H1 (cell line): ENCODE results near the gene SERPINE2. TPM values are rescaled to one million over a fixed set of nuclear protein-coding genes. Genes with fewer than 3 reads are reported as not detected.

Experiments used
- CTCF ChIA-PET: fragments of 300-600 bp; sonication (Branson Sonifier 250); formaldehyde crosslinking; loops from one replicate; lab custom pipeline; 2021; ENCODE audit not compliant: partially characterized antibody; lab: Charles Lee
- POLR2A ChIA-PET: fragments of 300-600 bp; sonication (Branson Sonifier 250); formaldehyde crosslinking; loops from one replicate; lab custom pipeline; 2021; ENCODE audit warnings: inconsistent platforms; ENCODE audit not compliant: partially characterized antibody; lab: Charles Lee
- DNase-seq, 2 experiments: peaks; one replicate each; pipeline versions ENCODE4 v3.0.0 to v3.0.0-alpha.2; 2010 to 2022; ENCODE audit warnings: low spot score in 2 of 2, low read depth in 1 of 2, mixed read lengths in 1 of 2
- FAIRE-seq: peaks from 2 replicates; lab custom pipeline; 2011; peaks lifted over from hg19 to GRCh38; lab: Jason Lieb, UNC
- H2AFZ ChIP-seq: 2 replicates; pipeline ENCODE4 v1.8.1; 2012; ENCODE audit warnings: low read length, inconsistent platforms
- H2AK5ac ChIP-seq: 2 replicates; pipeline ENCODE4 v1.6.1; 2013; ENCODE audit warnings: low read depth, low read length
- H2BK120ac ChIP-seq: replicated peaks from 2 replicates; pipeline ENCODE3; 2013; ENCODE audit warnings: low read depth, low read length, inconsistent platforms
- H2BK12ac ChIP-seq: 2 replicates; pipeline ENCODE4 v1.6.1; 2013; ENCODE audit warnings: low read depth, low read length
- H2BK15ac ChIP-seq: 2 replicates; pipeline ENCODE4 v1.6.1; 2013; ENCODE audit warnings: low read length
- H2BK20ac ChIP-seq: 2 replicates; pipeline ENCODE4 v1.6.1; 2013; ENCODE audit warnings: low read length
- H2BK5ac ChIP-seq: 2 replicates; pipeline ENCODE4 v1.6.1; 2013; ENCODE audit warnings: low read depth, low read length
- H3K14ac ChIP-seq: 2 replicates; pipeline ENCODE4 v1.6.1; 2013; ENCODE audit warnings: inconsistent platforms; ENCODE audit not compliant: insufficient read length
- H3K18ac ChIP-seq: 2 replicates; pipeline ENCODE4 v1.6.1; 2013; ENCODE audit warnings: low read length; ENCODE audit errors: extremely low read depth
- H3K23ac ChIP-seq: 2 replicates; pipeline ENCODE4 v1.6.1; 2013; ENCODE audit warnings: inconsistent platforms; ENCODE audit not compliant: insufficient read length
- H3K23me2 ChIP-seq: 2 replicates; pipeline ENCODE4 v1.6.1; 2013; ENCODE audit warnings: low read depth, low read length
- H3K27ac ChIP-seq: 2 replicates; pipeline ENCODE4 v1.6.1; 2011; ENCODE audit warnings: low read depth, low read length, inconsistent platforms
- H3K27me3 ChIP-seq, 4 experiments: replicated peaks in 1 of 4; 1 replicate in 1 of 4; 2 replicates in 3 of 4; pipeline versions ENCODE4 v1.6.1 to v1.8.1; 2011 to 2013; ENCODE audit warnings: low read length in 3 of 4, mild to moderate bottlenecking in 3 of 4, inconsistent platforms in 2 of 4, mixed read lengths in 2 of 4, moderate library complexity in 1 of 4; ENCODE audit not compliant: control insufficient read depth in 3 of 4, insufficient read depth in 3 of 4; ENCODE audit errors: extremely low read depth in 1 of 4
- H3K36me3 ChIP-seq, 4 experiments: 2 replicates each; pipeline versions ENCODE4 v1.6.1 to v1.8.1; 2011 to 2013; ENCODE audit warnings: mild to moderate bottlenecking in 4 of 4, low read length in 3 of 4, moderate library complexity in 2 of 4, control low read depth in 1 of 4, inconsistent platforms in 1 of 4; ENCODE audit not compliant: insufficient read depth in 4 of 4, control insufficient read depth in 2 of 4
- H3K4ac ChIP-seq: replicated peaks from 2 replicates; pipeline ENCODE3; 2013; ENCODE audit warnings: low read length, low read depth, mixed read lengths, inconsistent platforms; ENCODE audit not compliant: insufficient read length
- H3K4me1 ChIP-seq, 4 experiments: replicated peaks in 1 of 4; 1 replicate in 1 of 4; 2 replicates in 3 of 4; pipeline versions ENCODE4 v1.6.1 to v1.8.1; 2011 to 2013; ENCODE audit warnings: low read length in 3 of 4, inconsistent platforms in 2 of 4, mixed read lengths in 1 of 4; ENCODE audit not compliant: insufficient read depth in 4 of 4, control insufficient read depth in 3 of 4
- H3K4me2 ChIP-seq, 2 experiments: 2 replicates each; pipeline versions ENCODE4 v1.6.1 to v1.8.1; 2011 to 2013; ENCODE audit warnings: low read depth in 2 of 2, low read length in 2 of 2, control low read depth in 1 of 2, inconsistent platforms in 1 of 2, mild to moderate bottlenecking in 1 of 2; ENCODE audit not compliant: insufficient read depth in 1 of 2
- H3K4me3 ChIP-seq, 4 experiments: fragments of 200-600, 300-600 bp in 1 of 4; sonication (generic), shearing (Covaris generic), sonication (Bioruptor Twin) in 1 of 4; 2 replicates each; pipeline versions ENCODE4 v1.5.1 to v1.8.1; 2011 to 2016; ENCODE audit warnings: low read length in 4 of 4, low read depth in 3 of 4, control low read depth in 2 of 4, inconsistent platforms in 2 of 4, mild to moderate bottlenecking in 2 of 4, mixed read lengths in 1 of 4, moderate library complexity in 1 of 4; ENCODE audit not compliant: insufficient read depth in 2 of 4; ENCODE audit errors: extremely low read depth in 1 of 4
- H3K56ac ChIP-seq: replicated peaks from 2 replicates; pipeline ENCODE3; 2013; ENCODE audit warnings: low read depth, mild to moderate bottlenecking, mixed read lengths, low read length, inconsistent platforms; ENCODE audit not compliant: insufficient read length
- H3K79me1 ChIP-seq: 2 replicates; pipeline ENCODE4 v1.6.1; 2013; ENCODE audit warnings: low read depth, low read length, control low read depth
- H3K79me2 ChIP-seq, 2 experiments: 2 replicates each; pipeline versions ENCODE4 v1.6.1 to v1.8.1; 2012 to 2013; ENCODE audit warnings: low read length in 2 of 2, mild to moderate bottlenecking in 2 of 2, inconsistent platforms in 1 of 2; ENCODE audit not compliant: insufficient read depth in 2 of 2, control insufficient read depth in 1 of 2
- H3K9ac ChIP-seq, 4 experiments: replicated peaks in 1 of 4; 1 replicate in 1 of 4; 2 replicates in 3 of 4; pipeline versions ENCODE4 v1.6.1 to v1.8.1; 2011 to 2013; ENCODE audit warnings: low read depth in 3 of 4, low read length in 3 of 4, control low read depth in 2 of 4, mild to moderate bottlenecking in 2 of 4, moderate library complexity in 2 of 4, inconsistent platforms in 1 of 4; ENCODE audit errors: extremely low read depth in 1 of 4
- H3K9me3 ChIP-seq, 2 experiments: 2 replicates each; pipeline versions ENCODE4 v1.6.1 to v1.8.1; 2012 to 2013; ENCODE audit warnings: mild to moderate bottlenecking in 2 of 2, moderate library complexity in 2 of 2, control low read depth in 1 of 2, inconsistent platforms in 1 of 2, low read depth in 1 of 2, low read length in 1 of 2, mixed read lengths in 1 of 2; ENCODE audit not compliant: insufficient read depth in 2 of 2
- H4K20me1 ChIP-seq, 2 experiments: replicated peaks in 1 of 2; 2 replicates each; pipeline versions ENCODE3 to v1.8.1; 2011 to 2013; ENCODE audit warnings: inconsistent platforms in 2 of 2, low read length in 2 of 2, mild to moderate bottlenecking in 1 of 2; ENCODE audit not compliant: insufficient read depth in 2 of 2, control insufficient read depth in 1 of 2
- H4K5ac ChIP-seq: 2 replicates; pipeline ENCODE4 v1.6.1; 2013; ENCODE audit warnings: low read length, low read depth, mixed read lengths, inconsistent platforms; ENCODE audit not compliant: insufficient read length
- H4K8ac ChIP-seq: 2 replicates; pipeline ENCODE4 v1.8.0; 2013; ENCODE audit warnings: mild to moderate bottlenecking, moderate library complexity, low read length, inconsistent platforms; ENCODE audit not compliant: insufficient read depth; ENCODE audit errors: extremely low read depth
- H4K91ac ChIP-seq: replicated peaks from 2 replicates; pipeline ENCODE3; 2013; ENCODE audit warnings: low read length, mixed read lengths, inconsistent platforms; ENCODE audit not compliant: insufficient read length
- GTF2F1 ChIP-seq: IDR thresholded peaks from 2 replicates; pipeline ENCODE4 v1.6.1; 2012; ENCODE audit warnings: low read depth, low read length, improper control_type of control experiment, borderline replicate concordance
- ZNF274 ChIP-seq: IDR thresholded peaks from 2 replicates; pipeline ENCODE4 v1.7.0; 2012; ENCODE audit warnings: low read length, borderline replicate concordance; ENCODE audit errors: extremely low read depth
- WGBS, 2 experiments: shearing (Covaris generic) in 1 of 2; methylation state at CpG; one replicate each; pipeline versions ENCODE4 v1.1.6 to v1.1.7; 2013 to 2015; ENCODE audit warnings: low lambda C conversion rate in 2 of 2, mixed read lengths in 2 of 2, inconsistent platforms in 1 of 2, low coverage in 1 of 2, missing lambda C conversion rate in 1 of 2; ENCODE audit not compliant: insufficient replicate concordance in 2 of 2, insufficient coverage in 1 of 2, insufficient read length in 1 of 2; ENCODE audit errors: extremely low coverage in 1 of 2, missing lambda C conversion rate in 1 of 2; 5-methylcytosine and 5-hydroxymethylcytosine counted together
- polyA plus RNA-seq, 7 experiments: library from polyadenylated mRNA; depleted of rRNA in 3 of 7; stranded (reverse) in 5 of 7; unstranded in 2 of 7; fragments of >200 nt in 5 of 7; fragments of 200-250 nt in 2 of 7; gene quantifications; 1 replicate in 5 of 7; 2 replicates in 1 of 7; 4 replicates in 1 of 7; pipeline versions ENCODE4 v1.2.1 to v1.2.3, GENCODE V29; 2011 to 2013; ENCODE audit warnings: missing spikeins in 2 of 7, mixed read lengths in 2 of 7
- total RNA-seq: library from RNA; stranded (reverse); fragmentation: NEBNext Ultra II Directional; extraction: Animal tissue kit (Norgen Biotek cat#: 25700); gene quantifications from 2 replicates; pipeline ENCODE4 v1.2.1, GENCODE V29; 2021

Gene SERPINE2
- total and polyA plus RNA-seq, 2 of the 8 experiments (the other 6 are each of a cell fraction or from before 2014, with no cell fraction given) = 26.2 to 76.0 TPM

GRCh38 chr2:224085246-224085645, 46.2 kb upstream of the SERPINE2 start:
- H3K4me1 ChIP-seq = no peaks in the 10 kb centered on the region; a peak in 1 of 7 replicates
- H3K23me2 ChIP-seq = no peaks in the 10 kb centered on the region
- H2AK5ac ChIP-seq = no peak overlapping the region
- no peak overlapping the region for H3K4me3 ChIP-seq
- no peak overlapping the region for H4K8ac ChIP-seq
- H4K20me1 ChIP-seq = no peaks in the 10 kb centered on the region
- no peak overlapping the region for H3K4ac ChIP-seq
- ChIA-PET POLR2A (no interaction called here), CTCF (interaction anchor here (1.4 to 1.5 kb wide), 2 partner anchors 92 to 115 kb away, joined by 3 to 8 read pairs; no protein-coding TSS in a partner anchor)
- H2BK5ac ChIP-seq = no peak overlapping the region
- H3K56ac ChIP-seq = no peak overlapping the region
- no peaks in the 10 kb centered on the region for H3K79me2 ChIP-seq
- FAIRE-seq (no peak), DNase-seq (no peak)
- TF ChIP-seq GTF2F1 (no peak), ZNF274 (no peak)
- H3K4me2 ChIP-seq = no peak overlapping the region
- H3K9me3 ChIP-seq = no peaks in the 10 kb centered on the region
- WGBS, 2 experiments = 93% methylated on average over 2 of the region's 2 CpGs; no CpG with 5 or more reads in 1 of the 2 experiments
- H3K18ac ChIP-seq = no peak overlapping the region
- no peak overlapping the region for H2BK20ac ChIP-seq
- no peak overlapping the region for H2BK15ac ChIP-seq
- H3K27ac ChIP-seq = no peak overlapping the region
- no peak overlapping the region for H4K5ac ChIP-seq
- no peaks in the 10 kb centered on the region for H3K79me1 ChIP-seq
- H2BK120ac ChIP-seq = no peak overlapping the region
- H3K27me3 ChIP-seq = no peaks in the 10 kb centered on the region
- no peak overlapping the region for H2AFZ ChIP-seq
- H3K9ac ChIP-seq = no peak overlapping the region
- no peak overlapping the region for H2BK12ac ChIP-seq
- H3K36me3 ChIP-seq = no peaks in the 10 kb centered on the region
- no peak overlapping the region for H3K23ac ChIP-seq
- no peak overlapping the region for H3K14ac ChIP-seq
- H4K91ac ChIP-seq = no peak overlapping the region
